ENCODE data around the gene SAAL1.

The SAAL1 gene

GRCh38 chr11:18081551-18081950 is 24.3 kb downstream of the SAAL1 start:
- DNase-seq: peak; percentile 3

DNA sequence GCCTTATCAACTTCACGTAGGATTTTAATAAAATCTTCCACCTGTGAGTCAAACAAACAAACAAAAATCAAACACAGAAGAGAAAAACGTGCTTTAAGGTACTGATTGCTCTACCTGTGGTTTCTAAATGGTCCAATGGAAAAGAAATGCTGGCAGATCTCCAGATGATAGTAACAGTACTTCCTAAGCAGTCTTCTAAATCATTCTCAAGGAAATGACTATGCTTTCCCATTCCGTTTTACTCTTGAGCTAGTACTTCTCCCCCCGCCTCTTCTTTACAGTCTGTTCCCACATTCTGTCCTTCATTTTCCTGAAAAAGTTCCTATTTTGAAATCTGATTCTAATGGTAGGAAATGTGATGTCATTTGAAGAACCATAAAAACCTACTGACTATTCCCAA is 25.4 kb downstream of the SAAL1 start:
- no peak for DNase-seq

- no peak for DNase-seq
Observed at GRCh38 chr11:18078909-18079308, 27.0 kb downstream of the SAAL1 start.

DNA sequence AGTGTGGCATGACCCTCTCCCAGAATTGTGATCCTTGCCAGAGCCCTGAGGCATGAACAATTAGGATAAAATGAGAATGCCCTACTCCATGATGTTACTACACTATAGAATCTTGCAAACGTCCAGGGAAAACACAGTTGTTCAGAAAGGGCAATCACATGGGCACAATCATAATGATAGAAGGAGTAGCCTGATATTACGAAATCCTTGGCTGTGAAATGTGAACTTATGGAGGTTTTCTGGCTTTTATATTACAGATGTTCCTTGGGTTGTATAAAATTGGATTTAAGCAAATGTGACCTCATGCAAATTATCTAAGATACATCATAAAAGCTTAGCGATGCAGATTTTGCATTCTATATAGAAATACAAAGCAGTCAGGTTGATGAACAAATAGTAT is 30.4 kb downstream of the SAAL1 start:
- DNase-seq: no peak

- no peak for DNase-seq
Observed at GRCh38 chr11:18071098-18071705, 34.7 kb downstream of the SAAL1 start.

DNA sequence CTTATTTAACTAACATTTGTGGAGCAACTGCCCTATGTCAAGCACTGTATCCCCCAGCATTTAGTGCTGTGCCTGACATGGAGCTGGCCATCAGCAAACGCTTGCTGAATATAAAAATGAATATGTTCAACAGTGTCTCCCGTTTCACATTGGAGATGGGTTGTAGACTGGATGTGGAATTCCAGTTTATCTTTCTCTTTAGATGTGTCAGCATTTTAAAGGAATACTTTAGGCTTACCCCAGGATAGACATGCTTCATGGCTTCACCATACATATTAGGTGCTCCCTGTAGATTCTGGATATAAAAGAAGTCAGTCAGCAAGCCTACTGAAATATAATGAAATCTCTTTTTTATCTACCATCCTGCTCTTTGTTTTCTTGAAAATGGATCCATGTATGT is 38.5 kb downstream of the SAAL1 start:
- DNase-seq: no peak

DNA sequence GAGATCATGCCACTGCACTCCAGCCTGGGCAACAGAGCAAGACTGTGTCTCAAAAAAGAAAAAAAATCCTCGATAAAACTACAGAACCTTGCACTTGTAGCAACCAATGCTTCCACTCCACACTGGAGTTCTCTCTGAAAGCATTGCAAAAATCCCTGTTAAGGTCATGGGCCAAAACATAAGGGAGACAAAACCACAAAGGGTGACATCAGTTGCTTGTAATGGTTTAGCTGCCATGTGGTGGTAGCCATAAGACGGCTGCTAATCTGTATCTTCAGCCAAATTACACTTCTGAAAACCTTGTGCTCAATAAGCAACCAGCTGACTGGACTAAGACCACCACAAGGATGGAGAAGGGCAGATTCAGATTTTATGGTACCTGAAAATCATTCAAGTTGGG is 39.3 kb downstream of the SAAL1 start:
- no peak for DNase-seq

GRCh38 chr11:18065572-18065971 is 40.3 kb downstream of the SAAL1 start:
- DNase-seq: peak; percentile 81

GRCh38 chr11:18064450-18065054 is 41.3 kb downstream of the SAAL1 start:
- DNase-seq: peak; percentile 27

- peak; percentile 88 for DNase-seq
Observed at GRCh38 chr11:18063862-18064434, 41.9 kb downstream of the SAAL1 start.

- DNase-seq: peak; percentile 17
Observed at GRCh38 chr11:18063125-18063524, 42.8 kb downstream of the SAAL1 start.

GRCh38 chr11:18061351-18061750 is 44.5 kb downstream of the SAAL1 start:
- no peak for DNase-seq

GRCh38 chr11:18056561-18057181 is 49.2 kb downstream of the SAAL1 start:
- DNase-seq: peak; percentile 10

GRCh38 chr11:18054511-18055103 is 51.3 kb downstream of the SAAL1 start:
- no peak for DNase-seq

DNA sequence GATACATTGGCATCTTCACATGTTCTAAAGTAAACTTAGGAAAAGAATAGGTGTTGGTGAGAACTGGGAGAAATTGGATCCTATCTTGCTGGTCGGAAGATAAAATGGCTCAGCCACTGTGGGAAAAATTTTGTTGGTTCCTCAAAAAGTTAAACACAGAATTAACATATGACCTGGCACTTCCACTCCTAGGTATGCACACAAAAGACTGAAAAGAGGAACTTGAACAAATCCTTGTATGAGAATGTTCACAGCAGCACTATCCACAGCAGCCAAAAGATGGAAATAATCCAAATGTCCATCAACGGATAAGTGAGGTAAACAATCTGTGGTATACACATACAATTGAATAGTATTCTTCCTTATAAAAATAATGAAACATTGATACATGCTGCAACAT is 55.0 kb downstream of the SAAL1 start:
- no peak for DNase-seq

GRCh38 chr11:18046116-18046777 is 59.6 kb downstream of the SAAL1 start, which contains the start of gene TPH1:
Gene TPH1, minus strand, starts transcription at chr11:18046269. Its CDS starts 5,507 bp downstream, at chr11:18040762.
- no peak for DNase-seq

- no peak for DNase-seq
Observed at GRCh38 chr11:18036456-18036855, 69.4 kb downstream of the SAAL1 start.
